Measurements from ENCODE around the gene EWSR1.
A peak's percentile ranks its signal among the peaks of the same experiment; 100 is the strongest.

EWSR1 gene

GRCh38 chr22:29306835-29307595, 38.9 kb downstream of the EWSR1 start:
- DNase-seq: peak; percentile 38

DNA sequence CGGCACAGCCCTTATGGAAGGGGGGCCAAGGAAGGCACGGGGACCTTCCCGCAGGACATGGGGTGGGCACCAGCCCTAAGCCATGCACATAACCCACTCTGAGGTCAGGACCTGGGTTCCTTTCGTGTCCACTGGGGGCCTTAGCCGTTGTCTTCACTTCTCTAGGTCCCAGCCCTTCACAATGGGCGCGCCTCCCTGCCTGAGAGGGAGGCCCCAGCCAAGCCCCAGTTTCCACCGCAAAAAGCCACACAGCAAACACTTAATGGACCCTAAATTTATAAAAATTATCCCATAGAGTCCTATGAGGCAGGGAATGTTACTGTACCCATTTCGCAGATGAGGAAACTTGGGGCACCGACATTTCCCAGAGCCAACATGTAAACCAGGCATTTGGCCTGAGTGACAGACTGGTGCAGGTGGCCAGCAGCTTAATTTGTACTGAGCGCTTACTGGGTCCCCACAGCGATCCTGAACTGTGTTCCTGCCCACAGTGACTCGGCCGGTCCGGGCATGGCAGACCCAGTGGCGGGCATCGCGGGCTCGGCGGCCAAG, 39.6 kb downstream of the EWSR1 start:
- DNase-seq: no peak

DNA sequence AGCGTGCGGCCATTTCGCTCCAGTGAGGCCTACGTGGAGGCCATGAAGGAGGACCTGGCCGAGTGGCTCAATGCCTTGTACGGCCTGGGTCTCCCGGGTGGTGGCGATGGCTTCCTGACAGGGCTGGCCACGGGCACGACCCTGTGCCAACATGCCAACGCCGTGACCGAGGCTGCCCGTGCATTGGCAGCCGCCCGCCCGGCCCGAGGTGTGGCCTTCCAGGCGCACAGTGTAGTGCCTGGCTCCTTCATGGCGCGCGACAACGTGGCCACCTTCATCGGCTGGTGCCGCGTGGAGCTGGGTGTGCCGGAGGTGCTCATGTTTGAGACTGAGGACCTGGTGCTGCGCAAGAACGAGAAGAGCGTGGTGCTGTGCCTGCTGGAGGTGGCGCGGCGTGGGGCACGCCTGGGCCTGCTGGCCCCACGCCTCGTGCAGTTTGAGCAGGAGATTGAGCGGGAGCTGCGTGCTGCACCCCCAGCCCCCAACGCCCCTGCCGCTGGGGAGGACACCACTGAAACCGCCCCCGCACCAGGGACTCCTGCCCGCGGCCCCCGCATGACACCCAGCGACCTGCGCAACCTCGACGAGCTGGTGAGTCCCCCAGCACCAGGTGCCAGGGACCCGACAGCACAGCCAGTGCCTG, 40.2 kb downstream of the EWSR1 start:
- DNase-seq: no peak

DNA sequence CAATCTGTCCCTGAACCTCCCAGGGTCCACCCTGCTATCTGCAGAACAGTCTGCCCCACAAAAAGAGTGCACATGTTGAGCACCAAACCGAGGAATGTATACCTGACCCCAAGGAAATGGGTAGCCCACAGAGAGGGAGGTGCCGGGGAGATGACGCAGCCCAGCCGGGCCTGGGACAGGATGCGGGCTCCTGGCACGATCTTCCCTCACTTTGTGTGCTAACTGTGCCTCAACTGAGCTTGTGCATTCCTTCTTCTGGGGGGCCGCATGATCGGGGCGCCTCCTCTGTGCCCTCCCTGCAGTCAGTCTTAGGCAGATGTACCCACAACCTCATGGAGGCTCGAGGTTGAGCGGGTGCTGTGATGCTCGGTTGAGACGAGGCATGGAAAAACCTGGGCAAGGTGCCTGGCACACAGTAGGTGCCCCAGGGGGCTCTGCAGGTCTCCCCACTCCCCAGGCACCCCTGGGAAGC, 40.8 kb downstream of the EWSR1 start:
- DNase-seq: no peak

- DNase-seq: no peak
Observed at GRCh38 chr22:29309332-29310064, 41.4 kb downstream of the EWSR1 start.

GRCh38 chr22:29310065-29310862, 42.2 kb downstream of the EWSR1 start:
- DNase-seq: no peak

DNA sequence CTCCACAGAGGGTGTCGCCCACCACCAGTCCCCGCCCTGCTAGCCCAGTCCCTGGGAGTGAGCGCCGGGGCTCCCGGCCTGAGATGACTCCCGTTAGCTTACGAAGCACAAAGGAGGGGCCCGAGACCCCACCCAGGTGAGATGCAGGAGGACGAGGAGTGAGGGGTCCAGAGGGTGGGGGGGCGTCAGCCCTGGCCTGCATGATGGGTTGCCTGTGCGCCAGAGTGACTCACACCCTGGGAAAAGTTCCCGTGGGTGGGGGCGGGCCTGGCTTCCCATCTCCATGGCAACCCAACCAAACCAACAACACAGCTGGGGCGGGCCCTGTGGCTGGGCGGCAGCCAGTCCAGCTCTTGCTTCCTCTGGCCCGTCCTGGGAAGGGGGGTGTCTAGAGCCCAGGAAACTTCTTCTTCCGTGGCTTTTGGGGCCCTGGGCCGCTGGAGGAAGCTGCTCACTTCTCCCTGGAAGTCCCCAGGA, 42.8 kb downstream of the EWSR1 start:
- DNase-seq: peak; percentile 56

GRCh38 chr22:29311464-29312217, 43.6 kb downstream of the EWSR1 start:
- no peak for DNase-seq

GRCh38 chr22:29312218-29313125, 44.4 kb downstream of the EWSR1 start:
- DNase-seq: no peak

DNA sequence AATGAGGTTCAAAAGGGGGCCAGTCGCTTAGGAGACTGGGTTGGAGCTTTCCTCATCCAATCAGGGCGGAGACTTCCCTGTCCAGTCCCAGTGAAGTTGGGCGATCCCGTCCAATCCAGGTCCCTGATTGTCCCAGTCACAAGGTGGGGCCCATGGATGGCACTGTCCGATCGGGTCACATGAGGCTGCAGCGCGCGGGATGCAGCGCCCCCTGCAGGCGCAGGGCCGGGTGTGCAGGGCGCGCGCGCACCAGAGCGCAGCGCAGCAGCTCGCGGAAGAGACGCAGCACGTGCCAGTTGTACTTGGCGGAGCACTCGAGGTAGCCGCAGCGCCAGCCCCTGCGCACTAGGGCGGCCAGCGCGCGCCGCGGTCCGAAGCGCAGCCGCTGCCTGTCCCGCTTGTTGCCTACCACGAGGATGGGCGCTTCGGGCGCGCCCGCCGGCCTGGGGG, 45.1 kb downstream of the EWSR1 start:
- DNase-seq: no peak

DNA sequence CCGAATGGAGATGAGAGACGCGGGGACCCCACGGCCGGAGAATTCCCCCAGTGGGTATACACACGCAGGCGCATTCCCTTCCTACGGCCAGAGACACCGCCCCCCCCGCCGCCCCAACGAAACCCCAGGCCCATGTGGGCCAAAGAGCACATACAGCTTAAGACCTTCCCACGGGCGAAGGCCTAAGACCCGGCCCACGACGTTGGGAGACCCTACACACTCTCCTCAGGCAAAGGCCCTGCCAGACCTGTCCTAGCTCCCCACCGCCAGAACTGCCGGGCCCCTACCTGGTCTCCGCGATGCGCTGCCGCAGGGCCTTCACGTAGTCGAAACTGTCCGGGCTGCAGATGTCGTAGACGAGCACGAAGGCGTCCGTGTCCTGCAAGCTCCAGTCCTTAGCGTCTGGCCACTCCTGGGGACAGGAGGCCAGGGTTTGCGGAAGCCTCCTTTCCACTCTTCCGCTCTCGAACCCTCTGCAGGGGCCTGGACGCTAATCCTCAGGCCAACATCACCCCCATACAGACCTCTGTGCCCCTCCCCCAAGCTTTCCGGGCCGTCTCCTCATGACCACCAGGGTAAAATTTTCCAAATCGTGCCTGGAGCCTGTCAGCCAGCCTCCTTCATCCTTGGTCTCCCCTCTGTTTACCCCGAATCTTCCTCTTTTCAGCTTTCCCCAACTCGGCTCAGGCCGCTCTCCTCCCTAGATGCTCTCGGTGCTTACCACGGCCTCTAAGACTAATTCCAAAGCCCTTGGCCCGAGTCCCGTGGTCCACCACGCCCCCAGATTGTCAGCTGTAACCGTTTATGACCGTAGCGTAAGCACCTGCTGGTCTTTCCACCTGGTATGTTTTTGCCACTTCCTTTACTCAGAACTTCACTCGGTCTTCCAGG, 45.8 kb downstream of the EWSR1 start:
- no peak for DNase-seq

DNA sequence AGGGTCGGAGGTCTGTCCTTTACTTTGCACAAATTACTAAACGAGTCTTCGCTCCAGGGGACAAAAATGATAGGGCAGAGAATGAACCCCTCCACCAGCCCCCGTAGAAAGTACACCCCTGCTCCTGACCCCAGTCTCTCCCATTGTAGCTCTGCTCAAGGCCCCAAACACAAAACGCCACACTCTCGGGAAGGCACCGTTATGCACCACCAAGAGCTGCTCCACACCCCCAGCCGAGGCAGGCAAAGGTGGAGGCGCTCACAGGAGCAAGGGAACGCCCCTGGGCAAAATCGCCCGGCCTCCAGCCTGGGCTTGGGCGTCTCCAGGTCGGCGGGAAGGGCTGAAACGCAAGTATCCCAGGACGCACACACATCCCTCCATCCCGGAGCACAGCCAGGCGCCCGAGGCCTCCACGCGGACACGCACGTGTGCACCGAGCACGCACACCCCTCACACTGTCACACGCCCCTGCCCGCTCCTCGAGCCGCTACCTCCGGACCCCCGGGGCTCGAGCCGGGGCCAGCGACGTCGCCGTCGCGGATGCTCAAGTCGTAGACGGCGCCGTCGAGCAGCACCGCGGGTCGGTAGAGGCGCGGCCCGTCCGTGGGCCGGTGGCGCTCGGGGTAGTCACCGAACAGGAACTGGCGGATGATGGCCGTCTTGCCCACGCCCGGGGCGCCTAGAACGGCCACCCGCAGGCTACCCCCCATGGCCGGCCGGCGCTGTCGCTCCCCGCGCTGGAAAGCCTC, 46.6 kb downstream of the EWSR1 start:
- DNase-seq: no peak

- DNase-seq: no peak
Observed at GRCh38 chr22:29315286-29316140, 47.4 kb downstream of the EWSR1 start, which contains the start of gene RASL10A. TSS of gene RASL10A (minus strand) at chr22:29315697. CDS start at chr22:29315246, 451 bp downstream.

- DNase-seq: no peak
Observed at GRCh38 chr22:29316141-29316828, 48.2 kb downstream of the EWSR1 start.

DNA sequence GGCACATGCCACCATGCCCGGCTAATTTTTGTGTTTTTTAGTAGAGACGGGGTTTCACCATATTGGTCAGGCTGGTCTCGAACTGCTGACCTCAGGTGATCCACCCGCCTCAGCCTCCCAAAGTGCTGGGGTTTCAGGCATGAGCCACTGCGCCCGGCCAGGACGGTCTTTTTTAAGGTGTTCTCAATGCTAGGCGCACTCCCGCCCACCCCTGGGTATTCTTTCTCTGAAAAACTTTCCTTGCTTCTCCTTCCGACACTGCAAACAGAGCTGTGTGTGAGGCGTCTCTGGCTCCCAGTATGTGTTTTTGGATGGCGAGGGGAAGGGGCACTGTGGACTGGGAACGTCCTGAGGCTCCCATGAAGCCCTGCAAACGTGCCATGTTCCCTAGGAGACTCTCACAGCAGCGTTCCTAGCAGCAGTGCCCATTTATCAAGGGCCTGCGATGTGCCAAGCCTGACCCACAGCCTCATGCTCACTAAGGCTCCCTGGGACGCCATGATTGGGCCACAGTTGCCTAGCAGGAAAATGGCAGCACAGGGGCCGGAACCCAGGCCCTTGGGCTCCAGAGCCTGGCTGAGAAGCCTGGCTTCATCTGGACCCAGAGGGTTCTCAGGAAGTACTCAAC, 49.9 kb downstream of the EWSR1 start:
- DNase-seq: no peak

DNA sequence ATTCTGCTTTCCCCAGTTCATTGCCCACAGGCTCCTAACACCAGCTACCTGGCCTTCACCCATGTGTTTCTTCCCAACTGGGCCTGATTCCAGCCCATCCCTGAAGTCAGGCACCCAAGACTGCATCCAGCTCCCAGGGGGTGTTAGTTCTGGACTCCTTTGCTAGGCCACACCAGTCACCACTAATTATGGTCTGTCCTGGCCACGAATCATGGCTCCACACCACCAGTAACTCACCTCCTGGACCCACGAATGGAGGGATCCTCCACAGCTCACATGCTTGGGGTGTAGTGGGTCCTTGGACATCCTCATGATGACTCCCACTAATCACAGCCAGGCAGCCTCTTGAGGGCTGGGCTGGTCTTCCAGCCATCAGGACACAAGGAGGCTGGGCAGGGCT, 51.0 kb downstream of the EWSR1 start:
- no peak for DNase-seq

All from stimulated activated CD4-positive, alpha-beta T cell treated with anti-CD3 and anti-CD28 coated beads, Interleukin-12 subunit alpha, Interleukin-12 subunit beta, amount 100 ng/mL, for 4 hours (primary cell).